ENCODE measurements around the gene IRGC. TPM values are rescaled to one million over a fixed set of nuclear protein-coding genes. Genes with fewer than 3 reads are reported as not detected.

The IRGC gene
- total RNA-seq, 1 experiment from 2014 or later, result not detected

GRCh38 chr19:43691755-43692154 is 24.1 kb upstream of the IRGC start:
- H3K4me3 Mint-ChIP-seq, result no peak overlapping the region
- no peak for TF ChIP-seq CTCF (conservative IDR thresholded peaks at IDR 0.05)
- H3K27ac Mint-ChIP-seq, result no peak overlapping the region
- WGBS (ENCODE audit: extremely low coverage, insufficient read length, low lambda C conversion rate), result no CpG with 5 or more reads among the region's 5 CpGs
- Histone ChIP-seq H2BK120ac (ENCODE audit: low read depth, low read length, poor library complexity, severe bottlenecking) (no peak overlapping the region), H4K20me1 (ENCODE audit: control insufficient read depth, insufficient read depth, insufficient read length) (no peaks in the 10 kb centered on the region), H3K14ac (ENCODE audit: insufficient read depth, low read length) (no peak overlapping the region), H4K5ac (ENCODE audit: insufficient read length, low read depth, low read length) (no peak overlapping the region), H3K9ac (ENCODE audit: extremely low read depth, insufficient read length, low read length) (no peak overlapping the region), H3K79me1 (ENCODE audit: insufficient read depth, low read depth, low read length, poor library complexity, severe bottlenecking) (no peaks in the 10 kb centered on the region), H2BK20ac (ENCODE audit: low read depth, low read length, poor library complexity, severe bottlenecking) (no peak overlapping the region), H2BK15ac (ENCODE audit: low read depth, low read length) (no peak overlapping the region), H2BK12ac (ENCODE audit: insufficient read length, low read depth, low read length) (no peak overlapping the region), H3K9me3 (ENCODE audit: control insufficient read depth, low read depth, low read length) (no peaks in the 10 kb centered on the region), H3K23ac (ENCODE audit: insufficient read length, low read depth, low read length) (no peak overlapping the region), H3K27ac (ENCODE audit: insufficient read length, low read depth, low read length) (no peak overlapping the region), H2AK5ac (ENCODE audit: insufficient read length, low read length) (no peak overlapping the region), H4K8ac (replicated peaks; ENCODE audit: insufficient read length, low read depth, low read length) (no peak overlapping the region), H3K4me2 (ENCODE audit: insufficient read depth, insufficient read length, low read length) (no peak overlapping the region), H3K18ac (ENCODE audit: insufficient read length, low read depth, low read length) (no peak overlapping the region), H3K23me2 (ENCODE audit: insufficient read length, low read depth, low read length, poor library complexity, severe bottlenecking) (no peaks in the 10 kb centered on the region), H2AFZ (ENCODE audit: low read length) (no peak overlapping the region), H3K4me1 (ENCODE audit: insufficient read depth, low read length) (no peaks in the 10 kb centered on the region; the same call in 1 of the 2 replicates), H2BK5ac (ENCODE audit: insufficient read length, low read length) (no peak overlapping the region), H3K56ac (ENCODE audit: insufficient read length, low read depth, low read length) (no peak overlapping the region), H4K91ac (ENCODE audit: insufficient read length, low read depth, low read length) (no peak overlapping the region), H3K79me2 (ENCODE audit: insufficient read depth, low read length) (no peaks in the 10 kb centered on the region), H3K27me3 (ENCODE audit: insufficient read depth, low read length) (no peaks in the 10 kb centered on the region), H3K4ac (ENCODE audit: low read depth, low read length) (no peak overlapping the region), H3T11ph (ENCODE audit: low read length) (no peak overlapping the region)
- H3K36me3 Mint-ChIP-seq (ENCODE audit: insufficient read depth in 1 of 3, low read depth in 3 of 3), result peaks cover 0 to 2% (median 0%) of the 10 kb centered on the region in 3 experiments; a peak in 1 of 7 replicates
- H3K27me3 Mint-ChIP-seq (ENCODE audit: low read depth), result peaks cover 29% of the 10 kb centered on the region
- no peak for DNase-seq
- H3K4me1 Mint-ChIP-seq, result peaks cover 8 to 15% of the 10 kb centered on the region in 2 experiments
- H3K9me3 Mint-ChIP-seq, result peaks cover 6 to 24% of the 10 kb centered on the region in 2 experiments; a peak in 4 of 5 replicates

Measured in H9 (cell line).